NB4 (cell line): ENCODE data around the gene WTIP.

Experiments used
- MYC ChIP-seq: IDR thresholded peaks from 2 replicates; pipeline ENCODE4 v1.6.1; 2011; ENCODE audit warnings: low read depth, low read length
- POLR2A ChIP-seq: IDR thresholded peaks from 2 replicates; pipeline ENCODE4 v1.6.1; 2011; ENCODE audit warnings: mild to moderate bottlenecking; ENCODE audit not compliant: insufficient read length; ENCODE audit errors: extremely low read depth
- TF ChIP-seq, protein P1 (sequence below): IDR thresholded peaks from one replicate; pipeline ENCODE4 v1.5.1; 2012; ENCODE audit warnings: low read depth, low read length
- TF ChIP-seq, protein P2 (sequence below): IDR thresholded peaks from 2 replicates; pipeline ENCODE4 v1.6.1; 2011; ENCODE audit warnings: low read depth, low read length

DNA sequence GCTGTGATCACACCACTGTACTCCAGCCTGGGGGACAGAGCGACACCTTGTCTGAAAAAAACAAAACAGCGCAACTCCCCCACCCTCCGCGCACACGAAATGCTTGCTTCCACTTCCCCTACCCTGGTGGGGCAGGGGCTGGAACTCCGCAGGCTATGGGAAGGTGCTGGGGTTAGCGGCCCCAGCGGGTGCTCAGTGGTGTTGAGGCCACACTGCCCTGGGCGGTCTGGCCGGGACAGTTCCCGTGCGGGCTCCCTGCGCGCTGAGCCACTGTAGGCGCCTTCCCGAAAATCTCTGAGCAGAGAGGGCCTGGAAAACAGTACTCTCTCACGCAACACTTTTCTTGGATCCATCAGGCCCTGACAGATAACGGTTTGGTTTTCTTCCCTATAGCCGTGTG, 1.1 kb upstream of the WTIP start:
- TF ChIP-seq POLR2A: no peak
- TF ChIP-seq, protein P1, sequence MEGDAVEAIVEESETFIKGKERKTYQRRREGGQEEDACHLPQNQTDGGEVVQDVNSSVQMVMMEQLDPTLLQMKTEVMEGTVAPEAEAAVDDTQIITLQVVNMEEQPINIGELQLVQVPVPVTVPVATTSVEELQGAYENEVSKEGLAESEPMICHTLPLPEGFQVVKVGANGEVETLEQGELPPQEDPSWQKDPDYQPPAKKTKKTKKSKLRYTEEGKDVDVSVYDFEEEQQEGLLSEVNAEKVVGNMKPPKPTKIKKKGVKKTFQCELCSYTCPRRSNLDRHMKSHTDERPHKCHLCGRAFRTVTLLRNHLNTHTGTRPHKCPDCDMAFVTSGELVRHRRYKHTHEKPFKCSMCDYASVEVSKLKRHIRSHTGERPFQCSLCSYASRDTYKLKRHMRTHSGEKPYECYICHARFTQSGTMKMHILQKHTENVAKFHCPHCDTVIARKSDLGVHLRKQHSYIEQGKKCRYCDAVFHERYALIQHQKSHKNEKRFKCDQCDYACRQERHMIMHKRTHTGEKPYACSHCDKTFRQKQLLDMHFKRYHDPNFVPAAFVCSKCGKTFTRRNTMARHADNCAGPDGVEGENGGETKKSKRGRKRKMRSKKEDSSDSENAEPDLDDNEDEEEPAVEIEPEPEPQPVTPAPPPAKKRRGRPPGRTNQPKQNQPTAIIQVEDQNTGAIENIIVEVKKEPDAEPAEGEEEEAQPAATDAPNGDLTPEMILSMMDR: no peak
- TF ChIP-seq, protein P2, sequence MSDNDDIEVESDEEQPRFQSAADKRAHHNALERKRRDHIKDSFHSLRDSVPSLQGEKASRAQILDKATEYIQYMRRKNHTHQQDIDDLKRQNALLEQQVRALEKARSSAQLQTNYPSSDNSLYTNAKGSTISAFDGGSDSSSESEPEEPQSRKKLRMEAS: no peak
- TF ChIP-seq MYC: no peak
